GM21447 (cell line): Measurements from ENCODE around the gene KIAA0513.
"Not testable (repeated sequence)": the region's sequence is repeated elsewhere in the genome, so short reads cannot be mapped to it uniquely, and the experiment has no call there.

Experiments used
- ATAC-seq: cut with Tn5 transposase; IDR thresholded peaks from one replicate; pipeline ENCODE4 v1.9.1; 2021; ENCODE audit not compliant: unreplicated experiment

Gene KIAA0513

GRCh38 chr16:85104821-85105391 is 77.3 kb downstream of the KIAA0513 start:
- no peak for ATAC-seq

GRCh38 chr16:85105475-85105874 is 77.9 kb downstream of the KIAA0513 start:
- ATAC-seq: no peak

- no peak for ATAC-seq
These were observed 79.5 kb downstream of the KIAA0513 start for GRCh38 chr16:85107083-85107482.

- no peak for ATAC-seq
These were observed 79.9 kb downstream of the KIAA0513 start for GRCh38 chr16:85107532-85107931.

GRCh38 chr16:85110105-85110504 is 82.5 kb downstream of the KIAA0513 start:
- no peak for ATAC-seq

- no peak for ATAC-seq
These were observed 83.6 kb downstream of the KIAA0513 start for GRCh38 chr16:85111184-85111583.

- no peak for ATAC-seq
These were observed 84.8 kb downstream of the KIAA0513 start, which contains the start of gene CIBAR2 for GRCh38 chr16:85112364-85112763. Gene CIBAR2 (minus strand): TSS chr16:85112472. CDS start chr16:85112352, 120 bp downstream.

- no peak for ATAC-seq
These were observed 85.7 kb downstream of the KIAA0513 start for GRCh38 chr16:85113168-85113733.

GRCh38 chr16:85113913-85114312 is 86.3 kb downstream of the KIAA0513 start:
- no peak for ATAC-seq

GRCh38 chr16:85114909-85115567 is 87.4 kb downstream of the KIAA0513 start:
- no peak for ATAC-seq

GRCh38 chr16:85117418-85117817 is 89.8 kb downstream of the KIAA0513 start:
- ATAC-seq: no peak

GRCh38 chr16:85120006-85120340 is 92.4 kb downstream of the KIAA0513 start:
- ATAC-seq: no peak

GRCh38 chr16:85123441-85123840 is 95.8 kb downstream of the KIAA0513 start:
- ATAC-seq: not testable (repeated sequence)

- ATAC-seq: no peak
These were observed 96.5 kb downstream of the KIAA0513 start for GRCh38 chr16:85123891-85124635.

GRCh38 chr16:85124636-85125346 is 97.2 kb downstream of the KIAA0513 start:
- no peak for ATAC-seq

GRCh38 chr16:85125570-85126393 is 98.2 kb downstream of the KIAA0513 start:
- ATAC-seq: no peak

GRCh38 chr16:85126394-85126704 is 98.8 kb downstream of the KIAA0513 start:
- no peak for ATAC-seq

GRCh38 chr16:85126705-85127378 is 99.2 kb downstream of the KIAA0513 start:
- ATAC-seq: no peak

GRCh38 chr16:85127379-85127723 is 99.8 kb downstream of the KIAA0513 start:
- no peak for ATAC-seq
